Neuronal stem cell (in vitro differentiated cells): ENCODE measurements around the gene PIEZO2.

Experiments used
- DNase-seq: peaks from one replicate; pipeline ENCODE4 v3.0.0-alpha.2; 2013; ENCODE audit warnings: low spot score
- H2AFZ ChIP-seq: one replicate; pipeline ENCODE4 v1.6.1; 2013; ENCODE audit warnings: mild to moderate bottlenecking, low read length, inconsistent platforms
- H2AK5ac ChIP-seq: 2 replicates; pipeline ENCODE4 v1.6.1; 2013; ENCODE audit warnings: low read depth, mild to moderate bottlenecking, inconsistent platforms, low read length, moderate library complexity, mixed read lengths
- H2BK120ac ChIP-seq: 2 replicates; pipeline ENCODE4 v1.6.1; 2013; ENCODE audit warnings: low read depth, mild to moderate bottlenecking, inconsistent platforms, low read length, moderate library complexity, mixed read lengths
- H2BK12ac ChIP-seq: one replicate; pipeline ENCODE4 v1.6.1; 2013; ENCODE audit warnings: low read length, inconsistent platforms
- H2BK15ac ChIP-seq: 2 replicates; pipeline ENCODE4 v1.6.1; 2013; ENCODE audit warnings: mild to moderate bottlenecking, low read length, inconsistent platforms, mixed read lengths
- H2BK5ac ChIP-seq: one replicate; pipeline ENCODE4 v1.6.1; 2013; ENCODE audit warnings: inconsistent platforms, mild to moderate bottlenecking, low read length, moderate library complexity
- H3K14ac ChIP-seq: one replicate; pipeline ENCODE4 v1.6.1; 2013; ENCODE audit warnings: low read length, inconsistent platforms
- H3K18ac ChIP-seq: 2 replicates; pipeline ENCODE4 v1.6.1; 2013; ENCODE audit warnings: low read length, inconsistent platforms
- H3K23ac ChIP-seq: 2 replicates; pipeline ENCODE4 v1.6.1; 2013; ENCODE audit warnings: low read depth, mild to moderate bottlenecking, mixed read lengths, low read length, inconsistent platforms; ENCODE audit not compliant: poor library complexity
- H3K27ac ChIP-seq: replicated peaks from 3 replicates; pipeline ENCODE4 v1.5.1; 2013; ENCODE audit warnings: low read length, inconsistent platforms
- H3K27me3 ChIP-seq, 3 experiments: 2 replicates each; pipeline ENCODE4 v1.6.1; 2013; ENCODE audit warnings: low read length in 3 of 3, mild to moderate bottlenecking in 2 of 3, inconsistent platforms in 1 of 3, low read depth in 1 of 3, mixed read lengths in 1 of 3, moderate library complexity in 1 of 3; ENCODE audit not compliant: control insufficient read depth in 3 of 3, insufficient read depth in 3 of 3
- H3K36me3 ChIP-seq, 2 donors: replicated peaks in 1 of 2; 2 replicates each; pipeline ENCODE4 v1.6.1; 2013; ENCODE audit warnings: low read length in 2 of 2; ENCODE audit not compliant: control insufficient read depth in 2 of 2, insufficient read depth in 2 of 2
- H3K4ac ChIP-seq: 2 replicates; pipeline ENCODE4 v1.6.1; 2013; ENCODE audit warnings: inconsistent platforms, mild to moderate bottlenecking, low read length, moderate library complexity
- H3K4me1 ChIP-seq, 2 donors: 1 replicate in 1 of 2; 2 replicates in 1 of 2; pipeline ENCODE4 v1.6.1; 2013; ENCODE audit warnings: low read length in 2 of 2, low read depth in 1 of 2; ENCODE audit not compliant: control insufficient read depth in 2 of 2, insufficient read depth in 1 of 2
- H3K4me2 ChIP-seq: one replicate; pipeline ENCODE4 v1.6.1; 2013; ENCODE audit warnings: mild to moderate bottlenecking, low read length, inconsistent platforms; ENCODE audit not compliant: insufficient read depth, poor library complexity, severe bottlenecking
- H3K4me3 ChIP-seq, 2 donors: 2 replicates each; pipeline ENCODE4 v1.5.1; 2013; ENCODE audit warnings: low read length in 2 of 2, mild to moderate bottlenecking in 2 of 2, inconsistent platforms in 1 of 2, moderate library complexity in 1 of 2
- H3K79me1 ChIP-seq: one replicate; pipeline ENCODE4 v1.6.1; 2013; ENCODE audit warnings: low read depth, mild to moderate bottlenecking, inconsistent platforms, low read length, moderate library complexity
- H3K9ac ChIP-seq: one replicate; pipeline ENCODE4 v1.6.1; 2013; ENCODE audit warnings: mild to moderate bottlenecking, low read depth, low read length, inconsistent platforms; ENCODE audit not compliant: poor library complexity
- H3K9me3 ChIP-seq, 2 donors: replicated peaks in 1 of 2; 2 replicates each; pipeline versions ENCODE3 to v1.6.1; 2013; ENCODE audit warnings: low read length in 2 of 2, mild to moderate bottlenecking in 2 of 2, inconsistent platforms in 1 of 2, low read depth in 1 of 2, mixed read lengths in 1 of 2, moderate library complexity in 1 of 2; ENCODE audit not compliant: control insufficient read depth in 2 of 2, insufficient read depth in 1 of 2
- H4K8ac ChIP-seq: one replicate; pipeline ENCODE4 v1.6.1; 2013; ENCODE audit warnings: low read depth, mild to moderate bottlenecking, inconsistent platforms, low read length, moderate library complexity
- H4K91ac ChIP-seq: one replicate; pipeline ENCODE4 v1.6.1; 2013; ENCODE audit warnings: low read length, low read depth, mild to moderate bottlenecking, inconsistent platforms; ENCODE audit not compliant: poor library complexity
- WGBS, 2 donors: extraction: QIAGEN DNeasy Blood & Tissue Kit; methylation state at CpG; one replicate each; pipeline ENCODE4 v1.1.7; 2013; ENCODE audit warnings: missing lambda C conversion rate in 2 of 2, mixed read lengths in 1 of 2; ENCODE audit not compliant: insufficient read length in 2 of 2, insufficient replicate concordance in 1 of 2; ENCODE audit errors: extremely low coverage in 2 of 2; 5-methylcytosine and 5-hydroxymethylcytosine counted together

PIEZO2 gene

GRCh38 chr18:11077548-11078187, 71.7 kb downstream of the PIEZO2 start:
- no peak overlapping the region for H2BK15ac ChIP-seq
- H3K9me3 ChIP-seq: peaks cover 0 to 1% of the 10 kb centered on the region in 2 donors
- peaks cover 0 to 2% (median 0%) of the 10 kb centered on the region in 3 experiments for H3K27me3 ChIP-seq
- peak overlapping the region; percentile 44 for H3K9ac ChIP-seq
- H3K36me3 ChIP-seq: peaks cover 0 to 1% of the 10 kb centered on the region in 2 donors
- no peak overlapping the region for H4K8ac ChIP-seq
- peak overlapping the region in 1 of 2 donors; percentile 67 for H3K4me3 ChIP-seq
- H2BK12ac ChIP-seq: no peak overlapping the region
- H3K14ac ChIP-seq: peak overlapping the region; percentile 89
- no peak overlapping the region for H3K27ac ChIP-seq
- DNase-seq: no peak
- H3K4ac ChIP-seq: no peak overlapping the region
- no peaks in the 10 kb centered on the region for H3K4me1 ChIP-seq
- H3K4me2 ChIP-seq: no peak overlapping the region
- H3K18ac ChIP-seq: no peak overlapping the region
- no peak overlapping the region for H3K23ac ChIP-seq
- H4K91ac ChIP-seq: no peak overlapping the region
- no peak overlapping the region for H2BK5ac ChIP-seq
- no peak overlapping the region for H2AFZ ChIP-seq
- no peaks in the 10 kb centered on the region for H3K79me1 ChIP-seq
- no peak overlapping the region for H2BK120ac ChIP-seq
- WGBS, 2 donors: no CpG with 5 or more reads among the region's 5 CpGs
- H2AK5ac ChIP-seq: no peak overlapping the region

DNA sequence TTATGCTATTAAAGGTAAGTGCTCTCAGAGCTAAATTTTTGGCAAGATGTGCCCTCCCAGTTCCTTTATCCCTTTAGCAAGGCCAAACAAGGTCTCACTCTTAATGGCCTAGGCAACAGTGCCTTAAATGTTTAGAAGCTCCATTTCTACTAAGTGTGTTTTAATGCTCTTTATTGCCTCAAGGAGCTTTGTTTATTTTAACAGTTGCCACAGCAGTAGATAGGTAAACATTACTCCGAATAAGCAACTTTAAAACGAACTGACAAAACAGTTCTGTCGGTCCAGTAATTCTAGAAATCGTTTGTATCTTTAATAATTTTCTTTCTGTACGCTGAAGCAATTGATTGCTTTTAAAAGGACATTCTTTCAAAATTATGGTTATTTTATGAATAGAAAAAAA, 74.5 kb downstream of the PIEZO2 start:
- no peak overlapping the region for H2AK5ac ChIP-seq
- H3K4ac ChIP-seq: no peak overlapping the region
- no peak overlapping the region for H4K8ac ChIP-seq
- H3K18ac ChIP-seq: no peak overlapping the region
- no peak for DNase-seq
- peaks cover 0 to 2% (median 0%) of the 10 kb centered on the region in 3 experiments for H3K27me3 ChIP-seq
- H2BK12ac ChIP-seq: no peak overlapping the region
- no peak overlapping the region for H3K4me3 ChIP-seq
- no CpG with 5 or more reads among the region's 5 CpGs for WGBS, 2 donors
- no peaks in the 10 kb centered on the region for H3K4me1 ChIP-seq
- no peak overlapping the region for H3K4me2 ChIP-seq
- H3K36me3 ChIP-seq: peaks cover 0 to 1% of the 10 kb centered on the region in 2 donors
- no peaks in the 10 kb centered on the region for H3K79me1 ChIP-seq
- no peak overlapping the region for H3K9ac ChIP-seq
- H3K9me3 ChIP-seq: peaks cover 0 to 1% of the 10 kb centered on the region in 2 donors
- H2AFZ ChIP-seq: no peak overlapping the region
- no peak overlapping the region for H3K23ac ChIP-seq
- H3K27ac ChIP-seq: no peak overlapping the region
- no peak overlapping the region for H2BK15ac ChIP-seq
- no peak overlapping the region for H2BK5ac ChIP-seq
- H3K14ac ChIP-seq: no peak overlapping the region
- no peak overlapping the region for H2BK120ac ChIP-seq
- H4K91ac ChIP-seq: no peak overlapping the region

DNA sequence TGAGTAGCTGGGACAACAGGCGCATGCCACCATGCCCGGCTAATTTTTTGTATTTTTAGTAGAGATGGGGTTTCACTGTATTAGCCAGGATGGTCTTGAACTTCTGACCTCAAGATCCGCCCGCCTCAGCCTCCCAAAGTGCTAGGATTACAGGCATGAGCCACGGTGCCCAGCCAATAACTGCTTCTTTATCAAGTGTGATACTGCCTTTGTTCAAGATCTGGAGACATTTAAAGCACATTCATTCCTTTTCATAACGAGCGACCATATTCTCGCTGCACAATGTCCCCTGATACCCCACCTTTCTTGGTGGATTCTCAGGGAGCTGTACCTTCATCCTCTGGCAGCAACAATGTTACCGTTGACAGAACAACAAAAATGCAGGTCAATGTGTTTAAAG, 75.4 kb downstream of the PIEZO2 start:
- H3K4me1 ChIP-seq: no peaks in the 10 kb centered on the region
- no peak overlapping the region for H3K14ac ChIP-seq
- H3K9ac ChIP-seq: no peak overlapping the region
- no peak overlapping the region for H2BK120ac ChIP-seq
- H2AFZ ChIP-seq: no peak overlapping the region
- no peak overlapping the region for H3K4ac ChIP-seq
- no peak for DNase-seq
- H3K4me2 ChIP-seq: no peak overlapping the region
- no peak overlapping the region for H3K27ac ChIP-seq
- no peak overlapping the region for H3K18ac ChIP-seq
- H4K91ac ChIP-seq: no peak overlapping the region
- H2BK15ac ChIP-seq: no peak overlapping the region
- peaks cover 0 to 1% of the 10 kb centered on the region in 2 donors for H3K9me3 ChIP-seq
- peaks cover 0 to 2% (median 0%) of the 10 kb centered on the region in 3 experiments for H3K27me3 ChIP-seq
- no peak overlapping the region for H3K23ac ChIP-seq
- no peak overlapping the region for H2BK5ac ChIP-seq
- H2AK5ac ChIP-seq: no peak overlapping the region
- peaks cover 0 to 1% of the 10 kb centered on the region in 2 donors for H3K36me3 ChIP-seq
- no CpG with 5 or more reads among the region's 9 CpGs for WGBS, 2 donors
- H3K79me1 ChIP-seq: no peaks in the 10 kb centered on the region
- H3K4me3 ChIP-seq: no peak overlapping the region
- H4K8ac ChIP-seq: no peak overlapping the region
- no peak overlapping the region for H2BK12ac ChIP-seq

DNA sequence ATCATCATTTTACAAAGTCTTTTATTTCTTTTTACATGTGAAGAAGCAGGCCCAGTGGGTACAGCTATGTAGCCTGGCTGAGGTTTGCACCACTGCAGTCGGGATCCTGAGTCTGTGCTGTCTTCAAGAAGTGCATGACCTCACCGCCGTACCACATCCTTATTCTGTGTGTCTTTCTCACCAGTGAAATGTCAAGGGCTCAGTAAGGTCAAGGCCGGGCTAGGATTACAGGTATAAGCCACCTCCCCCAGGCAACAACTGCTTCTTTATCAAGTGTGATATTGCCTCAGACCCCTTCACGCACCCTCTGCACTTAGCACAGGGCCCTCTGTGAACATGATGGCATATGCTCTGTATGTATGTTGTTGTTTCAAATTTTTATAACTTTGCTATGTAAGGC, 76.7 kb downstream of the PIEZO2 start:
- DNase-seq: no peak
- H4K8ac ChIP-seq: no peak overlapping the region

More for the DNA sequence above, 76.7 kb downstream of the PIEZO2 start:
- H3K14ac ChIP-seq: no peak overlapping the region
- H3K27ac ChIP-seq: no peak overlapping the region
- no peak overlapping the region for H2BK120ac ChIP-seq
- H3K79me1 ChIP-seq: no peaks in the 10 kb centered on the region
- H3K4ac ChIP-seq: no peak overlapping the region
- no peak overlapping the region for H4K91ac ChIP-seq
- H2AK5ac ChIP-seq: no peak overlapping the region
- H3K4me1 ChIP-seq: no peaks in the 10 kb centered on the region
- H3K9me3 ChIP-seq: no peaks in the 10 kb centered on the region
- WGBS, 2 donors: no CpG with 5 or more reads among the region's 5 CpGs
- H3K9ac ChIP-seq: no peak overlapping the region
- H3K18ac ChIP-seq: no peak overlapping the region
- H2AFZ ChIP-seq: no peak overlapping the region
- no peak overlapping the region for H2BK5ac ChIP-seq
- peak overlapping the region; percentile 80 for H3K23ac ChIP-seq
- H2BK12ac ChIP-seq: no peak overlapping the region
- no peak overlapping the region for H2BK15ac ChIP-seq
- no peaks in the 10 kb centered on the region for H3K27me3 ChIP-seq
- H3K4me3 ChIP-seq: no peak overlapping the region
- no peaks in the 10 kb centered on the region for H3K36me3 ChIP-seq
- no peak overlapping the region for H3K4me2 ChIP-seq
